Parathyroid adenoma (tissue), 2 donors: Measurements from ENCODE around the gene FAM135A.
A peak's percentile ranks its signal among the peaks of the same experiment; 100 is the strongest.

Experiments
- H2AFZ ChIP-seq: fragments of 300-600 bp; sonication (generic); one replicate; pipeline ENCODE4 v1.7.0; 2017; ENCODE audit warnings: antibody characterized with exemption, mild to moderate bottlenecking
- H3K27ac ChIP-seq: fragments of 300-600 bp; sonication (generic); one replicate; pipeline ENCODE4 v1.7.0; 2017
- H3K27me3 ChIP-seq: fragments of 300-600 bp; sonication (generic); one replicate; pipeline ENCODE4 v1.7.0; 2017; ENCODE audit warnings: low read length; ENCODE audit not compliant: control insufficient read depth, insufficient read depth
- H3K36me3 ChIP-seq: fragments of 300-600 bp; sonication (generic); one replicate; pipeline ENCODE4 v1.7.0; 2017; ENCODE audit warnings: low read length; ENCODE audit not compliant: control insufficient read depth, insufficient read depth
- H3K4me1 ChIP-seq: fragments of 300-600 bp; sonication (generic); one replicate; pipeline ENCODE4 v1.7.0; 2017; ENCODE audit warnings: control low read depth
- H3K4me2 ChIP-seq: fragments of 300-600 bp; sonication (generic); one replicate; pipeline ENCODE4 v1.7.0; 2017; ENCODE audit warnings: low read length
- H3K4me3 ChIP-seq: fragments of 300-600 bp; sonication (generic); one replicate; pipeline ENCODE4 v1.7.0; 2017; ENCODE audit warnings: low read depth, low read length
- H3K79me2 ChIP-seq: fragments of 300-600 bp; sonication (generic); one replicate; pipeline ENCODE4 v1.7.0; 2017; ENCODE audit warnings: control low read depth
- H3K9ac ChIP-seq: fragments of 300-600 bp; sonication (generic); one replicate; pipeline ENCODE4 v1.7.0; 2017; ENCODE audit warnings: mild to moderate bottlenecking
- H3K9me3 ChIP-seq: fragments of 300-600 bp; sonication (generic); one replicate; pipeline ENCODE4 v1.7.0; 2017; ENCODE audit warnings: low read length; ENCODE audit not compliant: control insufficient read depth
- CTCF ChIP-seq: fragments of 300-600 bp; sonication (generic); IDR thresholded peaks from one replicate; pipeline ENCODE4 v1.7.0; 2017; ENCODE audit warnings: antibody characterized with exemption, mild to moderate bottlenecking
- donor health status: primary hyperparathyroidism.

FAM135A gene

GRCh38 chr6:70412252-70413113 lies 825 bp upstream of the FAM135A start:
- Histone ChIP-seq H3K27me3 (no peaks in the 10 kb centered on the region), H3K79me2 (no peaks in the 10 kb centered on the region), H3K36me3 (no peaks in the 10 kb centered on the region), H3K4me2 (peak overlapping the region; percentile 90), H3K9ac (peak overlapping the region; percentile 41), H3K27ac (peak overlapping the region; percentile 68), H3K4me1 (peaks cover 3% of the 10 kb centered on the region), H3K9me3 (no peaks in the 10 kb centered on the region), H3K4me3 (peak overlapping the region; percentile 71), H2AFZ (peak overlapping the region; percentile 100)
- TF ChIP-seq CTCF, result no peak

DNA sequence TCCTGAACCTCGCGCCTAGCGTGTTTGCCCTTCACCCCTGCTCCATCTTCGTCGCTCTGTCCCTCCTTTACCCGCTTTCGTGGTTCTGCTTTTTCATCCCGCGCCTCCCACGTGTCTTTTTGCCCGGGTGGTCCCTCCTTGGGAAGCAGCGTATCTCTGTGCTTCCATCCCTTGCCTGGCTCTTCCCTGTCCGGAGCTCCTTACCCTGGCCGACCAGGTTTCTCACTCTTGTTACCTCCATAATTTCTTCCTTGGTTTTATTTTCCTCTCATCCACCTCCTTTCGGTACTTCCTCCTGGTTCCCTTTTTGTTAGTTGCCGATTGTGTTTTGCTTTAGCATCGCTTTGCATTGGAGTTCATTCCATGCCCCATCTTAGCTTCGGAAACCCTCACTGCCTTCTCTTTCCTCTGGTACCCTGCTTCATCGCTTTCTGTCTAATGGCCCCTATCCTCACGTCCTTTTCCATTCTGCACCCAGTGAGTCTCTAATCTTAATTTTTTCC lies 735 bp downstream of the FAM135A start:
- Histone ChIP-seq H3K4me1 (peaks cover 3% of the 10 kb centered on the region), H3K27ac (peak overlapping the region; percentile 11), H3K79me2 (peaks cover 7% of the 10 kb centered on the region), H3K4me3 (peak overlapping the region; percentile 71), H3K9me3 (no peaks in the 10 kb centered on the region), H3K36me3 (no peaks in the 10 kb centered on the region), H3K9ac (peak overlapping the region; percentile 75), H2AFZ (peak overlapping the region; percentile 100), H3K27me3 (no peaks in the 10 kb centered on the region), H3K4me2 (peak overlapping the region; percentile 90)
- TF ChIP-seq CTCF, result no peak

GRCh38 chr6:70414813-70415212 lies 1.5 kb downstream of the FAM135A start:
- H3K4me1 ChIP-seq, result peaks cover 3% of the 10 kb centered on the region
- peak overlapping the region; percentile 71 for H3K4me3 ChIP-seq
- no peaks in the 10 kb centered on the region for H3K9me3 ChIP-seq
- no peak overlapping the region for H3K9ac ChIP-seq
- peak overlapping the region; percentile 90 for H3K4me2 ChIP-seq
- no peak overlapping the region for H2AFZ ChIP-seq
- no peak for TF ChIP-seq CTCF
- H3K79me2 ChIP-seq, result peaks cover 7% of the 10 kb centered on the region
- H3K27ac ChIP-seq, result no peak overlapping the region
- H3K36me3 ChIP-seq, result no peaks in the 10 kb centered on the region
- no peaks in the 10 kb centered on the region for H3K27me3 ChIP-seq

DNA sequence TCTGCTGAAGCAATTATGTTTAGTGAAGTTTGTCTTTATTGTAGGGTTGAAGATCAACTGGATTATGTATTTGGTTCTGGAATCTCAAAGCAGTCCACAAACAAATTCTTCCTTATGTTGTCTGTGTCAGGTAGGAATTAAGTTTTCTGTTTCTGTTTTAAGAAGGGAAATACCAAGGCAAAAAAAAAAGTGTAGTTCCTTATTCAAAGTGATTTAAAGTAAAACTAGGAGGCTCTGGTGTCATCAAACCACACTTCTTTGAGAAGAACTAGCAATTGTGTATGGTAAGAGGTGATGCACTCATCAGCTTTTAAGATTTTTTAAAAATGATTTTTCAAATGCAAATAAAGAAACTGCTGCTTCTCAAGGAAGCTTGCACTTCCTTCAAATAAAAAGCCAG lies 1.9 kb downstream of the FAM135A start:
- Histone ChIP-seq H3K79me2 (peaks cover 7% of the 10 kb centered on the region), H3K4me2 (no peak overlapping the region), H2AFZ (no peak overlapping the region), H3K9ac (no peak overlapping the region), H3K36me3 (no peaks in the 10 kb centered on the region), H3K4me1 (peaks cover 3% of the 10 kb centered on the region), H3K27ac (no peak overlapping the region), H3K4me3 (no peak overlapping the region), H3K27me3 (no peaks in the 10 kb centered on the region), H3K9me3 (no peaks in the 10 kb centered on the region)
- no peak for TF ChIP-seq CTCF

GRCh38 chr6:70415660-70416059 lies 2.4 kb downstream of the FAM135A start:
- Histone ChIP-seq H3K4me3 (no peak overlapping the region), H3K27ac (no peak overlapping the region)

More at GRCh38 chr6:70415660-70416059, 2.4 kb downstream of the FAM135A start:
- H3K4me2 ChIP-seq, result no peak overlapping the region
- no peak overlapping the region for H2AFZ ChIP-seq
- peaks cover 3% of the 10 kb centered on the region for H3K4me1 ChIP-seq
- peaks cover 7% of the 10 kb centered on the region for H3K79me2 ChIP-seq
- no peaks in the 10 kb centered on the region for H3K27me3 ChIP-seq
- no peaks in the 10 kb centered on the region for H3K9me3 ChIP-seq
- TF ChIP-seq CTCF, result no peak
- no peaks in the 10 kb centered on the region for H3K36me3 ChIP-seq
- H3K9ac ChIP-seq, result no peak overlapping the region
